ENCODE results near the gene GPN2.

DNA sequence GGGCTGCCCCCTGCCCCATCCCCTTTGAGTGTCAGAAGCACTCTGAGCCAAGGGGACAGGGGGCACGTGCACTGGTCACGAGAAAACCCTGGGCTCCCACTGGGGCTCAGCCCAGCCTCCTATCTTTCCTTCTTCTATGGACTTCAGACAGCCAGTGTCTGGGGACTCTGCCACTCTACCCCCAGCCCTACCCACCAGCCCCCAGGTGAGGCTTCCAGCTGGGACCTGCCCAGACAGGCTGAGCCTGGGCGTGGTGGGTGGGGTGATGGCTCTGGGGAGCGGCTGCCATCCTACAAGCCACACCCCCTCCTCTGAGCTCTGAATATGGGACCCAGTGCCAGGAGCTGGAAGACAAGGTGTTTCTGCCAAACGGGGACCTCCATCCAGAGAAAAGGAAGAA lies 35.2 kb downstream of the GPN2 start:
- TF ChIP-seq, protein P1, sequence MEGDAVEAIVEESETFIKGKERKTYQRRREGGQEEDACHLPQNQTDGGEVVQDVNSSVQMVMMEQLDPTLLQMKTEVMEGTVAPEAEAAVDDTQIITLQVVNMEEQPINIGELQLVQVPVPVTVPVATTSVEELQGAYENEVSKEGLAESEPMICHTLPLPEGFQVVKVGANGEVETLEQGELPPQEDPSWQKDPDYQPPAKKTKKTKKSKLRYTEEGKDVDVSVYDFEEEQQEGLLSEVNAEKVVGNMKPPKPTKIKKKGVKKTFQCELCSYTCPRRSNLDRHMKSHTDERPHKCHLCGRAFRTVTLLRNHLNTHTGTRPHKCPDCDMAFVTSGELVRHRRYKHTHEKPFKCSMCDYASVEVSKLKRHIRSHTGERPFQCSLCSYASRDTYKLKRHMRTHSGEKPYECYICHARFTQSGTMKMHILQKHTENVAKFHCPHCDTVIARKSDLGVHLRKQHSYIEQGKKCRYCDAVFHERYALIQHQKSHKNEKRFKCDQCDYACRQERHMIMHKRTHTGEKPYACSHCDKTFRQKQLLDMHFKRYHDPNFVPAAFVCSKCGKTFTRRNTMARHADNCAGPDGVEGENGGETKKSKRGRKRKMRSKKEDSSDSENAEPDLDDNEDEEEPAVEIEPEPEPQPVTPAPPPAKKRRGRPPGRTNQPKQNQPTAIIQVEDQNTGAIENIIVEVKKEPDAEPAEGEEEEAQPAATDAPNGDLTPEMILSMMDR (conservative IDR thresholded peaks at IDR 0.05; ENCODE audit: low read length) = no peak
- TF ChIP-seq EZH2phosphoT487 (IDR thresholded peaks at IDR 0.05; ENCODE audit: borderline replicate concordance, low read depth, low read length) = no peak
